T47D (cell line): ENCODE data around the gene APOB.

ENCODE experiments used
- DNase-seq, 2 experiments: peaks; one replicate each; pipeline versions ENCODE4 v3.0.0 to v3.0.0-alpha.2; 2011 to 2012; ENCODE audit warnings: low read depth in 1 of 2, low spot score in 1 of 2
- JUND ChIP-seq: IDR thresholded peaks from 2 replicates; pipeline ENCODE4 v1.6.1; 2012; ENCODE audit warnings: low read depth
- in situ Hi-C: cut with HindIII; loops from 2 replicates; pipeline ENCODE4 v1.10.0; 2016; ENCODE audit warnings: low sequenced_read_pairs, low pct_unique_long_range_greater_than_20kb

APOB gene

DNA sequence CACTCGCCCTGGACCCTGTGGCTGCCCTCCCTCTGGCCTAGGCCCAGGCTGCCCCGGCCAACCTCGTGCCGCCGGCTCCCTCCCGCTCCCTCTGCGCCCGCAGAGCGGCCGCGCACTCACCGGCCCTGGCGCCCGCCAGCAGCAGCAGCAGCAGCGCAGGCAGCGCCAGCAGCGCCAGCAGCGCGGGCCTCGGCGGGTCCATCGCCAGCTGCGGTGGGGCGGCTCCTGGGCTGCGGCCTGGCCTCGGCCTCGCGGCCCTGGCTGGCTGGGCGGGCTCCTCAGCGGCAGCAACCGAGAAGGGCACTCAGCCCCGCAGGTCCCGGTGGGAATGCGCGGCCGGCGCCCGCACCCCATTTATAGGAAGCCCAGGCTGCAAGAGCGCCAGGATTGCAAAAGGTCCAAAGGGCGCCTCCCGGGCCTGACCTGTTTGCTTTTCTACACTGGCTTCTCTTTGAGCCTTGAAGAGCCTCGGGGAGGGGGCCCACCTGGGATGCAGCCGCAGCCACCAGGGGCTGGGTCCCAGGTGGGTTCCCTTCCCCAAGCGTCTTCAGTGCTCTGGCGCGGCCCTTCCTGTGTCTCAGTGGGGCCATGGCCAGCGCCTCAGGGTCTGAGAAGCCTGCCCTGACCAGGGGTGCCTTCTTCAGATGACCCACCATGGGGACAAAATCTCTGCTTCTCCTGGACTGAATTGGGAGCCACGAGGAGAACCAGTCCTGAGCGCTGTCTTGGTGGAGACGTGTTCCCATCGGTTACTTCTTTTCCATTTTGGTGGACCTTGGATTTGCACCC is at the start of gene APOB:
Gene APOB (minus strand): TSS at position 330 of the 789 bp plus-strand sequence. CDS start 128 bp downstream, at position 202.
- no peak for DNase-seq
- in situ Hi-C loops, result no loop called here
- TF ChIP-seq JUND, result no peak

DNA sequence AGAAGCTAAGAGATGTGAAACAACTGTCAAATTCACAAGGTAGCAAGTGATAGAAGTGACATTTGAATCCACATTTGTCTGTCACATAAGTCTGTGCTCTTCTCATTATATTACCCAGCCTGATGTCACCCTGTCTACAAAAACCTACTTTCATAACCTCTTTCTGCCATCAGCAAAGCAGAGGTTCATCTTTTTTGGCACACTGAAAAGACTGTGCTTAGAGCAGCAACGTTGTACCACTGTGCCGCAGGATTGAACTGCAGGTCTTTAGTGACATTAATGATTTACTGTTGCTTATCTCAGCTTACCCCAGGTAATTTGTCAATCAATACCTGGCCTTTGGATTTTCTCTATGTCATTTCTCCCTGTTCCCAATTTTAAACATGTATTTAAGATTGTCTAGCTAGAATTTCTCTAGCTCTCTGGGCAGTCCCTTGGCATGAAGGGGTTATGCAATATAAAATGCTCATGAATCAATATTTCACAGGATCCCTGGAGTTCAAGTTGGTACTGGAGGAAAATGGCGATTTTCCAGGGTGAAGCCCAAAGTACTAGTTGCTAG is 48.5 kb upstream of the APOB start:
- TF ChIP-seq JUND, result no peak
- no peak for DNase-seq
- in situ Hi-C loops, result no loop called here

GRCh38 chr2:21084401-21084800 is 40.5 kb upstream of the APOB start:
- no peak for DNase-seq
- in situ Hi-C loops, result no loop called here
- no peak for TF ChIP-seq JUND

DNA sequence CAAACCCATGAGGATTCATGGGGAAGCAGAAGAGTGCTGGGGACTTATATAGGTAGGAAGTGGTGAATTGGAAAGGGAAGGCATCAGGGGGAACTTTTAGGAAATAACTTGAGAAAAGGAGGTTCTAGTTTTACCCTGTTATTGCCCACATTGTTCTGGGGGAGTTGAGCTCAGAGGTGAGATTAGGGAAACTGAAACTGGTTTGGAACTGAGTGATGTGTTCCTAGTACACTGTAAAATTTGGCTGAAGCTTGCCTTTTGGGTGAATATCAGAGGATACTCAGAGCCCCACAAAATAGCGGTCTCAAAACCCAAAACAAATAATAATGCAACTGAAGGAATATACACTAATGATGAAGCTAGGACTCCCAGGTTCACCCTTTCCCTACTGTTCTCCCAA is 39.6 kb upstream of the APOB start:
- in situ Hi-C loops, result no loop called here

DNA sequence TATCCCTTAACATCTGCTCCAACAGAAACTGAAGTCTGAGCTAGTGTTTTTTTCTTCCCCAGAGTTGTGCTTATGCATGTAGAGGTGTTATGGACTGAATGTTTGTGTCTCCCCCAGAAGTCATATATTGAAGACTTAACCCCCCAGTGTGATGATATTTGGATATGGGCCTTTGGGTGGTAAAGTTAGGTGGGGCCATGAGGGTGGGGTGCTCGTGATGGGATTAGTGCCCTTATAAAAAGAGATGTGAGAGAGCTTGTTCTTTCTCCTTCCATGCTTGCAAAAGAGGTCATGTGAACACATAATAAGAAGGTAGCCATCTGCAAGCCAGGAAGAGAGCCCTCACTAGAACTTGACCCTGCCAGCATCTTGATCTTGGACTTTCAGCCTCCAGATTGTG is 34.4 kb upstream of the APOB start:
- in situ Hi-C loops, result no loop called here
- DNase-seq, result no peak
- TF ChIP-seq JUND, result no peak

More for the DNA sequence above, 39.6 kb upstream of the APOB start:
- no peak for TF ChIP-seq JUND
- DNase-seq, result no peak

DNA sequence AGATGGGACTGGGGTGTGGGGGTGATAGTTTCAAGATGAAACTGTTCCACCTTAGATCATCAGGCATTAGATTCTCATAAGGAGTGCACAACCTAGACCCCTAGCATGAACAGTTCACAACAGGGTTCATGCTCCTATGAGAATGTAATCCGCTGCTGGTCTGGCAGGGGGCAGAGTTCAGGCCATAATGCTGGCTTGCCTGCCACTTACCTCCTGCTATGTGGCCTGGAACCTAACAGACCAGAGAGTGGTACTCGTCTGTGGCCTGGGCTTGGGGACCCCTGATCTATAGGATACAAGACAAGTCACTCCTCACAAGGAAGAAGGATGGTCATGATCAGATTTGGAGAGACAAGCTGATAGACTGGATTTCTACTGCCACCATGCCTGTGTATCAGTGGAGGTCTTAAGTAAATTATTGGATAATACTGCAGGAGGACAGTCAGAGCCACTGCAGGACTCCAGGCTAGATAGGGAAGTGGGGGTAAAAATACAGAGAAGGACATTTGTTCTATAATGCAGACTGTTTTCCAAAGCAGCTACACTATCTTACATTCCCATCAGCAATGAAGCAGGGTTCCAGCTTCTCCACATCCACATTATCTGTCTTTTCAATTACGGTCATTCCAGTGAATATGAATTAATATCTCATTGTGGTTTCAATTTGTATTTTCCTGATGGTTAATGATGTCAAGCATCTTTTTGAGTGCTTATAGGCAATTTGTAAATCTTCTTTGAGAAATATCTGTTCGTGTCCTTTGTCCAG is 28.8 kb upstream of the APOB start:
- no peak for TF ChIP-seq JUND
- DNase-seq, result no peak
- in situ Hi-C loops, result no loop called here

DNA sequence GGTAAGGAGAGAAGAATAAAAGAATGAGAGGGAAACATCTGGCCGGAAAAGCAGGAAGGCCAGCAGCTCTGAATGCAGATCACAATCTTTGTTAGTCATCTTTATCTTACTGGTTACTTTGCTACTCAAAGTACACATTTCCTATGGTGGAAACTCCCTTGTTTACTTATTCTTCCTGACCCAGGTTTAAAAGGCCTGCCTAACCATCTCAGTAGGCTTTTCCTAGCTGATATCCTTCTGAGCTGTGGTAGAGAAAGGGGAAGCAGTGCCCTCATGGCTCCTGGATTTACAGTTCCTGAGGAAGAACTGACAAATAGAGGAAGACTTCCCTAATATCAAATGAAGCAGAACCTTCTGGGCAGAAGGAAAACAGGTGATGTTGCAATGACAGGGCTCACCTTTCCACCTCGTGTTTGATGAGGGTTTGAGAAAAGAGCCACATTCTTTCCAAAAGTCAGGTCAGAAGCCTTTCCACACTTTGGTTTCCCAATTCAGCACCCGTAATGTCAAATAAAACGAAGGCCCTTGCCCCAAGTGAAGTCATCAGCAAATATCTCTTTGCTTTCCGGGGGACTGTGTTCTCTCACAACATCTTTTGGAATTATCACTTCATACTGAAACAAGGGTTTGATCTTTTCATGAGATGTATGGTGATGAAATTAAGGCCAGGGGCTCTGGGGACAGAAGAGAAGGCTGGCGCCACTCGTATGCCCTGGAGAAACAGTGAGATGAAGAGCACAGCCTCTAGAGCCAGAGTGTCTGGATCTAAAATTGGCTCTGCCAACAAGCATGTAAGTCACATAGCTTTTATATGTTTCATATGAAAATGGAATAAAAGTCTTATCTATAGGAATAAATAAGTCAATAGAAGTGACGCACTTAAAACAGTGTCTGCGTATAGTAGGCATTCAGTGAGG is 26.7 kb upstream of the APOB start:
- TF ChIP-seq JUND, result no peak

DNA sequence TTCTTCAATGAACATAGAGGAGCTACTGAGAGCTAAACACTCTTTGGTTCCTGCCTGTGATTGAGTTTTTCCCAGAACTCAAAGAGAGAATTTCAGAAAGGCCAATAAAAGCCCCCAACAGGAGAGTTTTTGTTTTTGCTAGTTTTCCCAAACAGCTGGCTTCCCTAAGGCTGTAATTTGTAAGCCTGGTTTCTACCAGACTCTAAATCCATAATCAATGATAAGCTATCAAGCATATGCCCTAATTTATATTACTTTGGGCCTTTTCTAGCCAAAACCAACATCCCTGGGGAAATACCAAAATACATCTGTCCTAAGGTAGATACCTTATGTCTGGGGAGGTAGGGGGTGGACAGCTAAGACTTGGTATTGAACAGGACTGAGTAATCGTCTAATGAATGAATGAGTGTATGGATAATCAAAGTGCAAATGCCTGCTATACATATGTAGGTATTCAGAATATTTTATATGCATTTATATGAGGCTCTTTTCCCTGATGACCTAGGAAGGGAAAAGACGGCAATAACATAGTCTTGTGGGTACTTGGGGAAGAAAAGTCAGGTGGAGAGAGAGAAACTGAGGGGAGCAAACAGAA is 26.0 kb upstream of the APOB start:
- in situ Hi-C loops, result no loop called here

More for the DNA sequence above, 26.7 kb upstream of the APOB start:
- in situ Hi-C loops, result no loop called here
- DNase-seq, result no peak

DNA sequence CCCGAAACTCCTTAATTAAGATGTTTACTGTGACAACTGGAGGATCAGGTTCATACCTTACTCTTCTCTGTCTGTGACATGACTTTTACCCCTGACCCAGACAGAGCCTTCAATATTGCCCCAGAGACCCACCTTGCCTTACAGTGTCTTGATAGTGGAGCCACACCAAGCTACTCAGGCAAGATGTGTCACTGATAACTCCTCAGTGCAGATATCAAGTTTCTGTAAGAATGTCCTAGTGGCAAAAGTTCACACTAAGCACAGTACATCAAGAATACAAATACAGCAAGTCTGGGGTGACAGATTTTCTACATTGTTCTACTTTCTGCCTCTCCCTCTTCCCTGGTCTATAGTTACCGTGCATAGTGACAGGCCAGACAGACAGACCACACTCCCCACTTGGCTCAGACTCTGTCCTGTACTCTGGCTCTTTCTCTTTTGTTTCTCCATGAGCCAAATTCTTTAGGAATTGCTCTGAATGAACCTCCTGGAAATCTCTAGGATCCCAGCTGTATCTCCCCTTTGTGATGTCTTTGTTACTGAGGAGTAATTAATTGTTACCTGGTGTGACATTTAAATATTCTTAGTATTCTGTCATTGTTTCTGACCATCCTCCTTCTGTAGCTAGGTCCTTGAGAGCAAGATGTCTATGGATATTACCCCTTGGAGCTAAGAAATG is 24.1 kb upstream of the APOB start:
- DNase-seq, result no peak
- no peak for TF ChIP-seq JUND
- in situ Hi-C loops, result no loop called here

More for the DNA sequence above, 26.0 kb upstream of the APOB start:
- no peak for TF ChIP-seq JUND
- DNase-seq, result no peak

DNA sequence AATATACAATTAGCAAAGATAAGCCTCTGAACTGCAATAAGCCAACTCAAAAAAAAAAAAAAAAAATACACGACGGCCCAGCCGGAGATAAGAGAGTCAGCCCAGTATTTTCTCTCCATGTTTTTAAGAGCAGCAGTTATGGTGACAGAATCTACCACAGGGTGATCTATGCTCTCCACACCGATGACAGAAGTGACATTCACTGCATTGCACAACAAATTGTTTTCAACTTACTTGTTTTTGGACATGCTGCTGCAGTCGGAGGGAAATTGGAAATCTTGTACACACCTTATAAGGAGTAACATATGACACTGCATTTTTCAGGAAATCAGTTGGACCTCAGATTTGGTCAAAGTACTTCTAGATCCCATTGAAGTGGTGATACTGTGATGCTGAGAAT is 23.3 kb upstream of the APOB start:
- TF ChIP-seq JUND, result no peak
- in situ Hi-C loops, result no loop called here
- DNase-seq, result no peak

- no peak for DNase-seq
- TF ChIP-seq JUND, result no peak
- in situ Hi-C loops, result no loop called here
These were observed 16.2 kb upstream of the APOB start for GRCh38 chr2:21059885-21060610.
